Mucosa of stomach (tissue), 1 donor: ENCODE results near the gene ARHGAP21.

Source experiments
- H3K27me3 ChIP-seq: one replicate; pipeline ENCODE4 v1.7.0; 2013; ENCODE audit warnings: mild to moderate bottlenecking, low read length; ENCODE audit not compliant: control insufficient read depth, insufficient read depth
- H3K36me3 ChIP-seq: one replicate; pipeline ENCODE4 v1.7.0; 2013; ENCODE audit warnings: low read length; ENCODE audit not compliant: control insufficient read depth, insufficient read depth
- H3K4me1 ChIP-seq: one replicate; pipeline ENCODE4 v1.7.0; 2013; ENCODE audit warnings: mild to moderate bottlenecking, low read length; ENCODE audit not compliant: control insufficient read depth, insufficient read depth
- H3K4me3 ChIP-seq: one replicate; pipeline ENCODE4 v1.7.0; 2013; ENCODE audit warnings: low read length
- H3K9ac ChIP-seq: one replicate; pipeline ENCODE4 v1.7.0; 2013; ENCODE audit warnings: mild to moderate bottlenecking, low read length, moderate library complexity
- H3K9me3 ChIP-seq: one replicate; pipeline ENCODE4 v1.7.0; 2013; ENCODE audit warnings: mild to moderate bottlenecking, low read length, moderate library complexity; ENCODE audit not compliant: control insufficient read depth
- donor health status: Pancreatic carcinoma.

ARHGAP21 gene

DNA sequence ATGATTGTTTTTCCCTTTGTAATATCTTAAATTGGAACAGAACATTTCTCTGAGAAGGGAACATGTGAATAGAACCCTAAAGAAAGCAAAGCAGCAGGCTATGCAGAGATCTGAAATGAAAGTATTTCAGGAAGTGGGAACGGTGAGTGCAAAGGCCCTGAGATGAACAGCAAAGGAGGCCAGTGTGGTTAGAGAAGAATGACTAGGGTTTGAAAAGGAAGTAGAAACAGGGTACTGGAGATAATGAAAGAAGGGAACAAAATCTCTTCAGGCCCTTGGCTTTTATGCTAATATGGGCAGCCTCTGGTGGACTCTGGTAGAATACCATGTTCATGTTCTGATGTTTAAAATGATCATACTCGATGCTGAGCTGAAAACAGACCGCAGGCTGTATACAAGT lies 22.2 kb downstream of the ARHGAP21 start:
- Histone ChIP-seq H3K9ac (no peak overlapping the region), H3K9me3 (no peaks in the 10 kb centered on the region), H3K27me3 (no peaks in the 10 kb centered on the region), H3K4me1 (peaks cover 8% of the 10 kb centered on the region), H3K36me3 (no peaks in the 10 kb centered on the region), H3K4me3 (no peak overlapping the region)

DNA sequence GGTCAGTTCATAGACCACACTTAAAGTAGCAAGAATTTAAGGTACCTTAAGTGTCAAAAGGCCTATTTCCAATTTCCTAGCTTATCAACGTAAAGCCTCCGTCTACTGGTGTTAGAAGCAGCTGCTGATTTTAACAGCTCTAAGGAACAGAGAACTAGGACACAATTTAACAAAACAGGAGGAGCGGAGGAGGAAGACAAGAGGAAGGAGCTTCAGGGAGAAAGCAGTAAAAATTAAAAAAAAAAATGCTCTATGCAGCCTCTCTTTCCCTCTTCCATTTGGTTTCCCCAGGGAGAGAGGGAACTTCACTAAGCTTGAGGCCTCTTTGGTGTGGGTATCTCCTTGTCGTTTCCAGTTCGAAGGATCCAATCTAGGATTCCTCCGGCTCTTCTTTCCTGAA lies 22.7 kb downstream of the ARHGAP21 start:
- Histone ChIP-seq H3K4me1 (peaks cover 8% of the 10 kb centered on the region), H3K9me3 (no peaks in the 10 kb centered on the region), H3K27me3 (no peaks in the 10 kb centered on the region), H3K9ac (no peak overlapping the region), H3K4me3 (no peak overlapping the region), H3K36me3 (no peaks in the 10 kb centered on the region)

DNA sequence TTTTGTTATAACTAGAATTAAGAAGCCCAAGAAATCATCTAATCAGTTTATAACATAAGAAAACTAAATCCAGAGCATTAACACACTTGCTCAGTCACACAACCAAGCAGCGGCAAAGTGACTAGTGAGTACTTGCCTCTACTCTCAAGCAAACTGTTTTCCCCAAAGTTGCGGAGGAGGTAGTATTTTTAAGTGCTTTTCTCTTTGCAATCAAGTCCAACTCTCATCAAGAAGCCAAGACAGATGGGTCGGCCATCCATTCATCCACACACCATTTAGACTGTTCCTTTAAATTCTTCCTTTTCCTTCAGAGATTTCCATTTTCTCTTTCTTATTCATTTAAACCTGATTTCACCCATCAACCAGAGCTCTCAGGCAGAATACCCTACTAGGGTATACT lies 25.4 kb downstream of the ARHGAP21 start:
- Histone ChIP-seq H3K9ac (no peak overlapping the region), H3K9me3 (no peaks in the 10 kb centered on the region), H3K36me3 (no peaks in the 10 kb centered on the region), H3K4me3 (no peak overlapping the region), H3K4me1 (peaks cover 12% of the 10 kb centered on the region), H3K27me3 (no peaks in the 10 kb centered on the region)

DNA sequence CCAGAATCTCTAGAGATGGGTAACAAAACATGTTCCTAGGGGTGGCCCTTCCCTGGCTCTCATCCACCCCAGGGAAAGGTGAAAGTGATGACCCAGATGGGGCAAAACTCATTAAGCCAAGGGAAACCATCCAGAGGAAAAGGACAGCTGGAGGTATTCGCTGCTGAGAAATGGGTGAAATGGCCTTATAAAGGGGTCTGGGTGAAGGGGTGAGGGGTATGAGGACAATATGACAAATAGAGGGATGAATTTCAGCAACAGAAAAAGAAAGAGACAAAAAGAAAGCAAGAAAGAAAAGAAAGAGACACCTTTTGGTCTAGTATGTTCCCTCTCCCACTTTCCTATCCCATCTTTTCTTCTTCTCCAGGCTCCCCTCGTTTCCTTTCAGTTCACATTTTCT lies 26.6 kb downstream of the ARHGAP21 start:
- no peak overlapping the region for H3K9ac ChIP-seq
- no peaks in the 10 kb centered on the region for H3K9me3 ChIP-seq
- no peaks in the 10 kb centered on the region for H3K36me3 ChIP-seq
- H3K4me1 ChIP-seq: peaks cover 12% of the 10 kb centered on the region
- no peaks in the 10 kb centered on the region for H3K27me3 ChIP-seq
- H3K4me3 ChIP-seq: no peak overlapping the region

DNA sequence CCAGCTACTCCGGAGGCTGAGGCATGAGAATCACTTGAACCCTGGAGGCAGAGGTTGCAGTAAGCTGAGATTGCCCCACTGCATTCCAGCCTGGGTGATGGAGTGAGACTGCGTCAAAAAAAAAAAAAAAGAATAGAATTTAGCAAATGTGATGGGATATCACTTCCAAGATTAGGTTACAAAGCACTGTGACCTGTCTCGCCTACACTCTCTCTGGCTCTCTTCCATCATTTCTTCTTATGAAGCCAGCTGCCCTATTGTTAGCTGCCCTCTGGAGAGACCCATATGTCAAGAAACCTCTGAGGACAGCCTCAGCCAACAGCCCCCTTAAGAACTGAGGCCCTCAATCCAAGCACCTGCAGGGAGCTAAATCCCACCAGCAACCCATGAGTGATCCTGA lies 28.2 kb downstream of the ARHGAP21 start:
- Histone ChIP-seq H3K27me3 (no peaks in the 10 kb centered on the region), H3K9ac (no peak overlapping the region), H3K4me3 (no peak overlapping the region), H3K4me1 (peaks cover 12% of the 10 kb centered on the region), H3K36me3 (no peaks in the 10 kb centered on the region), H3K9me3 (no peaks in the 10 kb centered on the region)

DNA sequence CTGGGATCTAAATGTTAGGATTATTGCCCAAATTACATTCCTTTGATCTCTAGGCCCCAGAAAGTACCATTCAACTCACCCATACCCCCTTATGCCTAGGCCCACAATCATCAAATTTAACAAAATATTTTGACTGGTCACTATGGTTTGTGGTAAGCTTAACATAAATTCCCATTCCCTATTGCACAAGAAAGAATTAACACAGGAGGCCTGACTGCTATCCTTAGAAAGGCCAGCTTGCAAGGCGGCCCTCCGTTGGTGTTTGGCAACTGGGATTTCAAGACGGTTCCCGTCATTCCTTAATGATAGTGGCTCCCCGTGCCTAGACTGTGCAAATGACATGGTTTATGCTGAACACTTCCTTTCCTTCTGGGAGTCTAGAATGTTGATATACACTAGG lies 29.6 kb downstream of the ARHGAP21 start:
- H3K4me3 ChIP-seq: no peak overlapping the region
- no peaks in the 10 kb centered on the region for H3K36me3 ChIP-seq
- no peaks in the 10 kb centered on the region for H3K27me3 ChIP-seq
- no peaks in the 10 kb centered on the region for H3K9me3 ChIP-seq
- peaks cover 12% of the 10 kb centered on the region for H3K4me1 ChIP-seq
- H3K9ac ChIP-seq: no peak overlapping the region

DNA sequence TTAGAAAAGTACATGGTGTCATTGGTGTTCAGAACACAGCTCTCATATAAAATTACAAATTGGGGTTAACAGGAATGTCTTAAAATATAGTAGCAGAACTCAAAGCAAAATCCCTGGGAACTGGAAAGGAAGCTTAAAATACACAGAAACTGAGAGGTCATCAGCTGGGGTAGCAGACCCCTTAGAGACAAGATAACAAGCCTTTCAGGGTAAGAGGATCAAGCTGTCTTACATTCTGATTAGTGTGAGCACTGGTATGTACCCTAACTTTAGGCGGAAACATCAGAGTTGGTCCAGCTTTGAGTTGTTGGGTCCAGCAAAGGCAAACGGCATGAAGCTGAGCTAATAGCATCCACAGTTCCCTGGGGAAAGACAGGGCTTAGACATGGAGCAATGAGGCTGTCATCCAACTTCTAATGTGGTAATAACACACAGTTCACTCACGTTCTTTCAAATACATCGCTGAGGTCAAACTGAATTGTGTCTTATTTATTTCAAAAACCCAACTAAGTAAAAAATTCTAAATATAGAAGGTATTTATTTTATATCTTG lies 32.6 kb downstream of the ARHGAP21 start:
- H3K9ac ChIP-seq: no peak overlapping the region
- no peak overlapping the region for H3K4me3 ChIP-seq
- H3K4me1 ChIP-seq: peaks cover 5% of the 10 kb centered on the region
- no peaks in the 10 kb centered on the region for H3K36me3 ChIP-seq
- H3K27me3 ChIP-seq: no peaks in the 10 kb centered on the region
- H3K9me3 ChIP-seq: no peaks in the 10 kb centered on the region

DNA sequence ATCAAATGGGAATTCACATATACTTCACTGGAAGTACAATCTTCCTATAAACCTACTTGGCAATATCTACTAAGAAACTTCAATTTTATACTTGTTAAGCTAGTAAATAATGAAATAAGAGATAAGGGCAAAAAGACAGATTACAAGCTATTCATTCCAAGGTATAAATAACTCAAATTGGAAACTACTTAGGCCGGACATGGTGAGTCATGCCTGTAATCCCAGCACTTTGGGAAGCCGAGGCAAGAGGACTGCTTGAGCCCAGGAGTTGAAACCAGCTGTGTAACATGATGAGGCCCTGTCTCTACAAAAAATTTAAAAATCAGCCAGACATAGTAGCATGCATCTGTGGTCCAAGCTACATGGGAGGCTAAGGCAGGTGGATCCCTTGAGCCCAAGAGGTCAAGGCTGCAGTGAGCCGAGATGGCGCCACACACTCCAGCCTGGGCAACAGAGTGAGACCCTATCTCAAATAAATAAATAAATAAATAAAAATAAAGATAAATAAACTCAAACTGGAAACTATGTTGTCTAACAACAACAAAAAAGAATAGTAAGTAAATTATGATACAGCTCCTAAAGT lies 37.6 kb downstream of the ARHGAP21 start:
- Histone ChIP-seq H3K27me3 (no peaks in the 10 kb centered on the region), H3K9me3 (no peaks in the 10 kb centered on the region), H3K9ac (no peak overlapping the region), H3K36me3 (no peaks in the 10 kb centered on the region), H3K4me3 (no peak overlapping the region), H3K4me1 (peaks cover 6% of the 10 kb centered on the region)

DNA sequence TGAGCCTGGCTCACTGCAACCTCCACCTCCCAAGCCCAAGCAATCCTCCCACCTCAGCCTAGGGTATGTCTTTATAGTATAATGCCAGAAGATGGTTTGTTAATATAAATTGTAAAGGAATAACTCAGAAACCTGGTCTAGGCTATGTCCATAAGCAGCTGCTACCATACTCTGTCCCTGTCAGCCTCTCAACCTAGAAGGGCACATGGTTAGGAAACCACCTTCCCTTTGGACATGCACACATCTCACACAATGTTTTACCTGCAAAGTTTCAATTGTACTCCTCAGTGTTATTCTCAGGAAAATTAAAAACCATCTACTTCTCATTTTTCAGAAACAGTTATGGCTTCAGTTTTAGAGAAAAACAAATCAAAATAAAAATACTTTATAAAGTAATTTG lies 40.1 kb downstream of the ARHGAP21 start:
- H3K4me3 ChIP-seq: no peak overlapping the region
- peaks cover 15% of the 10 kb centered on the region for H3K4me1 ChIP-seq
- H3K9ac ChIP-seq: no peak overlapping the region
- no peaks in the 10 kb centered on the region for H3K9me3 ChIP-seq
- H3K27me3 ChIP-seq: no peaks in the 10 kb centered on the region
- H3K36me3 ChIP-seq: no peaks in the 10 kb centered on the region

DNA sequence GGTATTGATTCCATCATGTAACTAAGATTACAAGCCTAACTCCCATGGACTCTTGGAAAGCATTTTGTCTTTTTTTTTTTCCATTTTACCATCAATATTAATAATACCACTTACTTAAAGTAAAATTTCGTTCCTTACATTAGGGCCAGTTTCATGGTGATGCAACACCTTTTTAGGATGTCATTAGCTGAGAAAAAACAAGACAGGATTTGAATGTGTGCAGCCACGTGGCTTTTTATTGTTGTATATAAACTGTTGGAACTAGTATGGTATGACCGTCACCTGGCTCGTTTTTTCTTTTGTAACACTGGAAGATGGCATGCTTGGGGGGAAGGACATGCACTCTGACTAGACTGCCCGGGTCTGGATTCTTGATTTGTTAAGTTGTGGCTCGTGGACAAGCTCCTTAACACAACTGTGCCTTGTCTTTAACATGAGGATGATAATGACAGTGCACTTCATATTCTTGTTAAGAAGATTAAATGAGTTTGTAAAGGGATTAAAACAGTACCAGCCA lies 42.1 kb downstream of the ARHGAP21 start:
- H3K9ac ChIP-seq: no peak overlapping the region
- no peaks in the 10 kb centered on the region for H3K9me3 ChIP-seq
- H3K4me1 ChIP-seq: peaks cover 15% of the 10 kb centered on the region
- H3K36me3 ChIP-seq: no peaks in the 10 kb centered on the region
- H3K4me3 ChIP-seq: no peak overlapping the region
- H3K27me3 ChIP-seq: no peaks in the 10 kb centered on the region

DNA sequence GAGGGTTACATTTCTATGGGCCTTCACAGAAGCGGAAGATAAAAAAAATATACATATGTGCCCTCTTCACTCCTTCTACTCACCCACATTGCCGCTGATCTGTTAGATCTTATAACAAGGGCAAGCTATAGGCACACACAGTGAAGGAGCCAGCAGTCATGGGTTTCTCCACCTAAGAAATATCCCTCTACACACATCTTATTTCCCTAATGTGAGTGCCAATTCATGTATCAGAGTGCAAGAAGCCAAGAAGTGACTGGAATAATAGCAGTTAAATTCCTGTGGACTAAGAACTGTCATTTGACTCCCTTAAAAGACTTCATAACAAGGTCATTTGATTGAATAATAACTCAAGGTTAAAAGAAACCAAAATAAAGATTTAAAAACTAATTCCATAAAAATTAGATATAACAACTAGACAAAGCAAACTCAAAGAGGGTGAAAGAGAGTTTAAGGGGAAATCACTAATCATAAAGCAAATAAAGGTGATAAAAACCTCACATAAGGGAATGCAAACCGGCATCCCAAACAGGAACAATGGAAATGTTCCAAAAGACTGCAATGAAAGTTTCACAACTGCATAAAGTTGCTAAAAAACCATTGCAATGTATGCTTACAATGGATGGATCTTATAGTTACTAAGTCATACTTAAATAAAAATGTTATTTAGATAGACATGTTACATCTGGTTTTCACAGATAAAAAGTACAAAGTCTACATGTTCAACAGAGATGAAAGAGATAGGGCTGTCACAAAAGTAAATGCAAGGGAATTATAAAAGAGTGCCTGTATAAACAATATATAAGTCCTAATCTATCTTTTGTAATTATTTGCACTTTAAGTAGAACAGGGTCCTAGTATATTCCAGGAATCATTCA lies 42.8 kb downstream of the ARHGAP21 start:
- Histone ChIP-seq H3K36me3 (no peaks in the 10 kb centered on the region), H3K27me3 (no peaks in the 10 kb centered on the region), H3K4me3 (no peak overlapping the region), H3K4me1 (peaks cover 15% of the 10 kb centered on the region), H3K9ac (no peak overlapping the region), H3K9me3 (no peaks in the 10 kb centered on the region)

DNA sequence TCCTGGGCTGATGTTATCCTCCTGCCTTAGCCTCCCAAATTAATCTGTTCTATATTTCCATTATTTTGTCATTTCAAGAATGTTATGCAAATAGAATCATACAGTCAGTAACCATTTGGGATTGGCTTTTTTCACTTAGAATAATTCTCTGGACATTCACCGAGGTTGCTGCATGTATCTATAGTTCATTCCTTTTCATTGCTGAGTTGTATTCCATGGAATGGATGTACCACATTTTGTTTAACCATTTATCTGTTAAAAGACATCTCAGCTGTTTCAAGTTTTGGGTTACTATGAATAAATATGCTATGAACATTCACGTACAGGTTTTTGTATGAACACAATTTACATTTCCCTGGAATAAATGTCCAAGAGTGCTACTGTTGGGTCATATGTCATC lies 44.9 kb downstream of the ARHGAP21 start:
- no peak overlapping the region for H3K4me3 ChIP-seq
- H3K9me3 ChIP-seq: no peaks in the 10 kb centered on the region
- peaks cover 15% of the 10 kb centered on the region for H3K4me1 ChIP-seq
- no peak overlapping the region for H3K9ac ChIP-seq
- H3K36me3 ChIP-seq: no peaks in the 10 kb centered on the region
- no peaks in the 10 kb centered on the region for H3K27me3 ChIP-seq
